HG03469 (cell line): ENCODE measurements around the gene TP73.

Experiments used
- ATAC-seq: cut with Tn5 transposase; IDR thresholded peaks from one replicate; pipeline ENCODE4 v1.9.1; 2021; ENCODE audit warnings: mild to moderate bottlenecking, moderate library complexity, moderate number of reproducible peaks; ENCODE audit not compliant: unreplicated experiment

TP73 gene

DNA sequence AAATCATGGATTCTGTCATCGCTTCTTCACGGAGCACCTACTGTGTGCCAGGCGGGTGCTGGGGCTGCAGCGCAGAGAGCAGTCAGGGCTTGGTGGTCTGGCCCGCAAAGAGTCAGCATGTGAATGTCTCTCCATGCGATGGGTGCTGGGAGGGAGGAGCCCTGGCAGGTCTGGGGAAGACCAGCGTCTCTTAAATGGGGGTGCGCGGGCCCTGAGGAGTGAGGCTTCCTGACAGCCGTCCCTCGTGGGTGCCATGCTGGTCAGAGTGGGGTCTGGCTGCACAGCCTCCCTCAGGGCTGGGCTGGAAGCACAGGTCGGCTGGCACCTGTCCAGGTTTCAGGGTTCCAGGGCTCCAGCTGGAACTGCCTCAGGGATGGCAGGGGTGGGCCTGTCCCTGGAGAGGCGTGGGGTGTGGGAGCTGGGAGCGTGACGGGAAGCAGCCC, 18.5 kb downstream of the TP73 start:
- no peak for ATAC-seq

DNA sequence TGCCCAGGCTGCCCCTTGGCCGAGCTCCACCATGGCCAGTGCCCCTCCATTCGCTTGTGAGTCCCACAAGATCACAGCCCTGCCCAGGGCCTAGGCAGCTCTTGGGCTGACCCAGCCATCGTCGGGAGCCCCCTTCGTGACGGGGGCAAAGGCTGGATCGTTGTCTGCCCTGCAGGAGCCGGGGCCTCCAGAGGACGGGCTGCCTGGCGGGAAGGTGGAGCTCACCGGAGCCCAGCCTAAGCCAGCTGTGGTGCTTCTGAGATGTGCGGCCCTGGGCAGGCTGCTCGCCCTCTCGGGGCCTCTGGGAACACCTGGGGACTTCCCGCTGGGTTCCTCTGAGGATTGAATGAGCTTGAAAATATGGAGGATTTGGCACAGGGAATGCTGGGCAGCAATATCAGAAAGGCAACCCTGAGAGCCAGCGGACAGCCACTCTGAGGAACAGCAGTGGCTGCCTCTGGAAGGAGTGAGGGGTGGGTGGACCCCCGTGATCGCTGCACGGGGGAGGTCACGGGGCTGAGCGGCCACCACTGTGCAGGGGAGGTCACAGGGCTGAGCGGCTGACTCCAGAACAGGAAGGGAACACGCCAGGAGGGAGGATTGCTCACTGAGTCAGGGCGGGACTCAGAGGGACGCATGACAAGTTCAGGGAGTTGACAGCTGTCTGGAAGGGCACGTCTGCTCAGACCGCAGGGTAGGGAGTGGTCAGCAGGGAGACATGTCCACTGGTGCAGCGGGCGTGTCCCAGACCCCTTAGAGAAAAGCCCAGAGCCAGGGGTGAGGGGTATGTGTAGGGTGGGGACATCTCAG, 19.3 kb downstream of the TP73 start:
- no peak for ATAC-seq

DNA sequence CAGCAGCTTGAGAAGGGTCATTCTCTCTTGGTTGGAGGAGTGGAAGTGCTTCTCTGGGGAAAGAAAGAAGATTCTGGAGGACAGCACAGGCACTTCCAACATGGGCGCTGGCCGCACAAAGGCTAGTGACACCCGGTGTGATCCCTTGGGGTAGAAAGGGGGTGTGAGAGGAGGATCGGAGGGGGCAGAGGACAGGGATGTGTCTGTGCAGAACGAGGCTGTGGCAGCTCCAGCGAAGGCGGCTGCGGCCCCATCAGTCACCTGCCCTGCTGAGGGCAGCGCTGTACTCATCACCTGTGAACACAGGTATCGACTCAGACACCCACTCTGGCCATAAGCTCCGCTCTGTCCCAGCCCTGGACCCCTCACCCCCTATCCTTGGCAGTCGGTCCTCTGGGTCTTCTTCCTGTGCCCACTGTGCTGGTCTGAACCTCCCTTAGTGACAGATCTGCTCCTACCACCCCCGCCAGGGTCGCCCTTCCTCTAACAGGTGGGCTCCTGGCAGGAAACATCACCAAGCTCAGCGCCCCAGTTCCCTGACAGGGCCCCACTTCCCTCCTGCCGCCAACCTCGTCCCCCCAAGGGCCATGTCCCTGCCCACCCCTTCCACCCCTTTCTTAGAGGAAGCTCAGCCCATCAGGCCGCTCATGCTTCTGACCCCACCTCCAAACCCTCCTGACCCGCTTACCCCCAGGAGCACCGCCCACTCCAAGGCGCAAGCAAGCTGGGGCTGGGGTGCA, 20.1 kb downstream of the TP73 start:
- no peak for ATAC-seq

DNA sequence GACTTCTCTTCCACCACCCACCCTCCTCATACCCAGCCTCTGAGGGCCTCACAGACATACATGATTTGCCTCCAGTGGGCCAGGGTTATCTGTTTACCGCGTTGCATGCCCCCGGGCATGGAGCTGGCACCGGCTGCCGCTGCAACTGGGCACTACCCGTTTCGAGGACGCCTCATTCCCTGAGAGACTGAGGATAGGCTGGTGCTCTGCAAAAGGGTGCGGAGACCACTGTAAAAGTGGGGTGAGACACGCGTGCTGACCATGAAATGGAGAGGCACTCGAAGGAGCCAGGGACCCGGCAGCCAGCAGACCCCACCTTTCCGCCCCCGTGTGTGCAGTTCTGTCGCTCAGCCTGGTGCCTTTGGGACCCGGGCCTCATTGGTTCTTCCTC, 20.6 kb downstream of the TP73 start:
- no peak for ATAC-seq

DNA sequence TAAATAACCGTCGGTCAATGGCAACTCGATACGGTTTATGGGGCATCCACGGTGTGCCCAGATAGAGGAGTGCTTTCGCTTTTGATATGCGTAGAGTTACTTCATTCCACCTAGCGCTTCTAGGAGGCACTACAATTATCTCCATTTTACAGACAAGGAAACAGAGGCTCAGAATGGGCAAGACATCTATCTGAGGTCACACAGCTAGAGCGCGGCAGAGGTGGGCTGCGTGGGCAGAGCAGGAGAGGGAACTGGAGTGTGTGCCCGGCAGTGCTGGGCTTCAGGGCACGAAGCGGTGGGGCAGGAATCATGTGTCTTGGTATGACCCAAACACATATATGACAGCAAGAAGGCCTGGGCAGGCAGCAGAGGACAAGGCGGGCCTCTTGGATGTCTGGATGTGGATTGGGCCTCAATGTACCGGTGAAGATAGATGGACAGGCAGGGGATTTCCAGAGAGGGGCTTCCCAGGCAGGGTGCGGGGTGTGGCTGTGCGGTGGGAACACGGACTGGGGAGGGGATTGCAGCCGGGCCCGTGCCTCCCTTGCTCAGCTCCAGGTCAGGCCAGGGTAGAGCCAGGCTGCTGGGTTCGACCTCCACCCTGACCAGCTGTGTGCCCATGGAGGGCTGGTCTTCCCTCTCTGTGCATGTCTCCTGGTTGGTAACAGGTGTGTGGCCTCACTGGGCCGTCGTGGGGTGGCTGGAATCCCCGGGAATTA, 21.2 kb downstream of the TP73 start:
- no peak for ATAC-seq

DNA sequence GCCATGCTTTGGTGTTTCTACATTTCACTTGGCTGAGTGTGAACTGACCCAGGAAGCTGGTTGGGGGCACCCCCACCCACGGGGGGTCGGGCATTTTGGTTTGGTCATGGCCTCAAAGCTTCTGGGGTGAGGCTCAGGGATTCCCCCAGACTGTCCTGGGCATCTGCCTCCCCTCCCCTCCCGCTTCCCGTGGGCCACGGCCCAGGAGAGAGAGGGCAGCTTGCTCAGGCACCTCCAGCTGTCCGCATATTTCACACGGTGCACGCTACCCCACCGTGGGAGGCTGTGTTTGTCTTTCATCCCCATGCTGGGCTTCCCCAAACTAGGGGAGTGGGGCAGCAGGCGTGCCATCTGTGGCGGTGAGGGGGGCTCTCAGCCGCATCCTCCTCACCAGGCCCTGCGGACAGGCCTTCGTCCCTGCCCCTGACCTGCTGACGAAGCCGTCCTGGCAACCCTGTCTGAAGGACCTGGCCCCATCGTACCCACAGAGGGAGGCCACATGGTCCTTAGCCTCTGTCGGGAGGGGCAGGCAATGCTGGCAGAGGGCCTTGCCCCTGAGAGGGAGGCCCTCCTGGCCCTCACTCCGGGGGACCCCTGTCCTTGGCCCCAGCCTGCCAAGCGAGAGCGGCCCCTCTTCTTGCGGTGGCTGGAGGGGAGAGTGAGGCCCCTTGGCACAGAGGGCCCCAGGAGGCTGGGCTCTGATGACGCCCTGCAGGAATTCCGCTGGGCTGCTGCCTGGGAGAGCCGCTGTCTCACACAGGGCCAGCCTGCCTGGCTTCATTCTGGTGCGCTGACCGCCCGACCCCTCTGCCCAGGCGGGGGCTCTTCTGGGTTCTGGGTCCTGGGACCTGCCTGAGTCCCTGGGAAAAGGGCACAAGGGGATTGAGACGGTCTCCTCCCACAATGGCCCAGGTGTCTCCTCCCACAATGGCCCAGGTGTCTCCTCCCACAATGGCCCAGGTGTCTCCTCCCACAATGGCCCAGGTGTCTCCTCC, 22.1 kb downstream of the TP73 start:
- ATAC-seq, result no peak

DNA sequence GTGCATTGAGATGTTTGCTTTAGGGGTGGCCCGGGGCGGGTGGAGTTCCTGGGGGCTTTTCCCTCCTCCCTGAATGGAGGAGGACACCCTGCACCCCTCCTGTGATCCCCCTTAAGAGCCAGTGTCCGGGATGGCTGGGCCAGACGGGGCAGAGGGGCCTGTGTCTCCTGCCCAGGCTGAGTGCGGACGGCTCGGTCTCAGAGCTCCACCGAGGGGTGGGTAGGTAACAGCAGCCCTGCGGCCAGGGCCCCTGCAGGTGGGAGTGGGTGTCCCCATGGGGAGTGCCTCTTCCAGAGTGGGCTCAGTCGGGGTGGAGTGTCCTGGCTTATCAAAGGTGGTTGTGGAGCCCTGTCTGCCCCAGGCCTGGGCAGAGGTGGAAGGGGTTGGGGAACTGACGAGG, 23.1 kb downstream of the TP73 start:
- ATAC-seq, result no peak

DNA sequence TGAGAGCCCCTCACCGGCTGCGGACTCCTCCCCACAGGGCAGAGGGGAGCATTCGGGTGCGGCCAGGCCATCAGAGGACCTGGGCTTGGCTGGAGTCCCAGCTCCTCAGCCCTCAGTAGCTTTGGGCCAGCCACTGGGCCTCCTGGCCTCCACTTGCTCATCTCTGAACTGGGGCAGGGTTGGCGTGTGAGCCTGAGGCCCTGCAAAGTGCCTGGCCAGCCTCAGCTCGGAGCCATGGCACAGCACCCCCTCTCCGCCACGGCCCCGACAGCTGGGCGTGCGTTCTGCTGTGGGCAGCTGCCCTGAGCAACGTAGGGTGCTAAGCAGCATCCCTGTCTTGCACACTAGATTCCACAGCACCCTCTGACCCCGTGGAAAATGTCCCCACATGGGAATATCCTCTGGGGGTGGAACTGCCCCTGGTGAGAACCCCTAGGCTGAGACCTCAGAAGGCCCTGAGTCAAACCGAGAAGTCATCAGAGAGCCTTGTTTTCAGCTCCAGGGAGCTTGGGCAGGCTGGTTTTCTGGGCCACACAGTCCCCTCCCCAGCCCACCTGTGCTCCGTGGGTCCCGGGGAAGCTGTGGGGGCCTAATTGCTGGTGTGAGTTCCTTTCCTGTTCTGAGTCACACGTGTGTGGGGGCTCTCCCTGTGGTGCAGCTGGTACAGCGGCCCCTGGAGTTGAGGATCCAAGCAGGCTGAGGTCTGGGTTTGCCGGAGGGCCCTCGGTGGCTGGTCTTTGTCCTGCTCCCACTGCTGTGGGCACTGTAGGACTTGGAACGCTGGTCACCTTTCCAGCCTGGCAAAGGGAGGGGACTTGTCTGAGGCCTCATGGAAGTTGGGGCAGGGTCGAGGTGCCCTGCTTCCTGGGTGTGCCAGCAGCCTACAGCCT, 24.5 kb downstream of the TP73 start:
- ATAC-seq, result peak; percentile 54

DNA sequence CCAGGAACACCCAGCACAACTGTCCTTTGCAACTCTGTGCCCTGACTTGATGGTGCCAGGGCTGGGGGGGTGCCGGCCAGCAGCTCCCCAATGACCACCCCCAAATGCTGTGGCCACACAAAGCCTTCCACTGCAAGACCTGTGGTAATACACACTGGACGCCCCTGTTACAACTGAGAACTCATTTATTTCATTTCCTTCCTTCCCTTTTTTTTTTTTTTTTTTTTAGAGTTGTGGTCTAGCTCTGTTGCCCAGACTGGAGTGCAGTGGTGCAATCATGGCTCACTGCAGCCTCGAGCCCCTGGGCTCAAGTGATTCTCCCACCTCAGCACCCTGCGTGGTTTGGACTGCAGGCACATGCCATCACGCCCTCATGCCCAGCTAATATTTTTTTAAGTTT, 25.2 kb downstream of the TP73 start:
- ATAC-seq, result no peak

DNA sequence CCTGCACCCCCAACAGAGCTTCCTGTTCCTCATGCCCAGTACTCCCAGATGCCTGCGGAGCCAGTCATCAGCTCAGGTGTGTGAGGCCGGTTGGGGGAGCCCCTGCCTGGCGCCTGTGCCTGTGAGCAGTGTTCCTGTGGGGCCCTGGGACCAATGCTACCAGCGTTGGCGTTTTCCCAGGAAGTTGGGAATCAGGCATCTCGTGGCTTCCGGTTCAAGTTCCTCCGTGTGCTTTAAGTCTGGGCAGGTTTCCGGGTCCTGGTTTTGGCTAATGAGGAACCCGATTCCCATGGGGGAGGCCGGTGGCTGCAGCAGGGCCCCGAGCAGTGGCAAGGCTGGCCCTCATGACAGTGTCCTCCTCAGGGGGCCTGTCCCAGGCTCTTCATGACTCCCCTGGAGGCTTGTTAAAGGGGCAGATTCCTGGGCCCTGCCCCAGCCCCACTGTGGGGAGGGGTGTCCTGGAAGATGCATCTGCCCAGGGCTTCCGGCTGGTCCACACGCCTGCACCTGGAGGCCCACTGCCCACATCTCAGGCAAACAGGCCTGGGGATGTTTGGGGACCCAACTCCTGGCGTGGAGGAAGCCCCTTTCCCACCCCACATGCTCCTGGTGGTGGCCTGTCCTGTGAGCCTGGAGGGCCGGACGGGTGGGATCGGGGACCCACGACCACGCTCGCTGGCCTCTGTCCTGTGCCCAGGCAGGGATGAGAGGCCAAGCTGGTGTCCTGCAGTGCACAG, 26.2 kb downstream of the TP73 start:
- no peak for ATAC-seq

DNA sequence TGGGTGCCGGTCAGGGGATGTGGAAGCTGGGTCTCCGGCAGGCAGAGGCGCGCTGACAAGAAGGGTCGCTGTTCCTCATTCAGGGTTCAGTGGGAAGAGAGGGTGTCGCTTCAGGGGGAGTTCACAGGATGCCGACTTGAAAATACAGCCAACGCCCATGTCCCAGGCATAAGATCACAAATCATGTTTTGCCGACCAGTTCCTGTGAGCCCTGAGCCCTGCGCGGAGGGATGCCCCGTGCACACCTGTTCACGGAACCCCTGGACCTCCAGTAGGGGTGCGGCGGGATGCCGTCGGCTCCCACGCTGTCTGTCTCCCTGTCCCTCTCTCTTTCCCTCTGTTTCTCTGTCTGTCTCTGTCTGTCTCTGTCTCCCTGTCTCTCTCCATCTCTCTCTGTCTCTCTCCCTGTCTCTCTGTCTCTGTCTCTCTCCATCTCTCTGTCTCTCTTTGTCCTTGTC, 26.8 kb downstream of the TP73 start:
- no peak for ATAC-seq

DNA sequence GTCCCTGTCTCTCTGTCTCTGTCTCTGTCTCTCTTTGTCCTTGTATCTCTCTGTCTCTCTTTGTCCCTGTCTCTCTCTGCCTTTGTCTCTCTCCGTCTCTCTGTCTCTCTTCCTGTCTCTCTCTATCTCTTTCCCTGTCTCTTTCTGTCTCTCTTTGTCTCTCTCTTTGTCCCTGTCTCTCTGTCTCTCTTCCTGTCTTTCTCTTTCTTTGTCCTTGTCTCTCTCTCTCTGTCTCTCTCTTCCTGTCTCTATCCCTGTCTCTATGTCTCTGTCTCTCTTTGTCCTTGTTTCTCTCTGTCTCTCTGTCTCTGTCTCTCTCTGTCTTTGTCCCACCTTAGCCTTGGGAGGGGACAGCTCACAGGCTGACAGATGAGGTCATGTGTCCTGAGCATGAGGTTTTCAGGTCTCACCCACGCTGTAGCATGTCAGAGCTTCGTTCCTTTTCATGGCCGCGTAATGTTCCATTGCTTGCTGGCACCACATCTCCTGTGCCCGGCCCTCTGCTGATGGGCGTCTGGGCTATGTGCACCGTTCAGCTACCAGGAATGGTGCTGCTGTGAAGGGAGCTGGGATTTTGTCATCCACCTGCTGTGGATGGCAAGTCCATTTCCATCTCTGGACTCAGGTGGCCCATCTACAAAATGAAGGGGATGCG, 27.6 kb downstream of the TP73 start:
- no peak for ATAC-seq

DNA sequence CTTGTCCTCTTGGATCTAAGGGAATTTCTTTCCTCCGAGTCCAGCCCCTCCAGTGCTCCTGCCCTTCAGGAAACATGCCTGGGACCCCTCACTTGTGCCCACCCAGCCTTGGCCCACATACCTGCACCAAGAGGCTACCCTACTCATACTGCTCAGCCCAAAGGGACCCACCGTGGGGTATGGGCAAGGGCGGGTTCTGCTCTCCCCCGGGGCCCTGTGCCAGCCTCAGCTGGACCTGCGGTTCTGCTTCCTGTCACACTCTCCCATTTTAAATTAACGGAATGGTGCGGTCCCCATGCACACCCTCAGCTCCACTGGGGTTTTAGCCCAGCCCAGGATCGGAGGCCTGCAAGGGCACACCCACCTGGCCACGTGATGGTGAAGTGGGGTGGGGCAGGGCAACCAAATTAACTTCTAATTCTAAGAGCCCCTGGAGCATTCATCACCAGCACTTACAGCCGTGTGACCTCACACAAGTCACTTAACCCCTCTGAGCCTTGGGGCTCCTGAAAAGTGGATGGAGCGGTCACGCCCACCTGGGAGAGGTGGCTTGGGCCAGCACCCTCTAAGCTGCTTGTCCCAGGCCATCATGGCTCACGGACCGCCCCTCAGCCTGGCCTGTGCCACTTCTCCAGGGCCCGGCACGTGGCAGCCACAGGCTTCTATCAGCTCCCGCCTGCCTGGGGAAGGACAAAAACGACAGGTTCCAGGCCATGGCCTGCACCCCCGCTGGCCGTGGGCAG, 28.3 kb downstream of the TP73 start:
- ATAC-seq, result no peak

DNA sequence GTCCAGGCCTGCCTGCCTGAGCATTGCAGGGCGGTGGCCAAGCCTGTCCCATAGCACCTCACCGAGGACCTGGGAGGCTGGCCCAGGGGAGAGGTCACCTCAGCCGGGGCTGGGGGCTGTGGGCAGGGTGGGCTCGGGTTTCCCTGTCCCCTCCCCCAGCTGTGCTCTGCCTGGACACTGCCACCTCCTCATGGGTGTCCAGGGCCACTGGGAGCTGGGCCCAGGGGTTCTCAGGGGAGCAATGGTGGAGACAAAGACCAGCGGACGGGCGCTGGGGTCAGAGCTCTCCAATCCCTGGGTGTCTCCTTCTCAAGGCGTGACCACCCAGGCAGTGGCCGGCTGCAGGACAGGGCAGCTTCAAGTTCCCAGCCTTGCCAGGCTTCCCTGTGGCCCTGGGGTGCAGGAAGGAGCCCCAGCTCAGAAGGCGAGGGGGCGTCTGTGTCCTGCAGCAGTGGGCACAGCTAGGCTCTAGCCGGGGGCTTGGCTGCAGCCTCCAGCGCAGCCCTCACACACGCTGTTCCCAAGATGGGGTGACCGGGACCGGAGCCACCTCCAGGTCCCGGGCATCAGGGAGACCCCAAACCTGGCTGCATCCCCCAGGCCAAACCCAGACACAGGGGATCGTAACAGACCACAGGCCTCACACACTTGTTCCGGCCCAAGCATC, 29.0 kb downstream of the TP73 start:
- no peak for ATAC-seq

DNA sequence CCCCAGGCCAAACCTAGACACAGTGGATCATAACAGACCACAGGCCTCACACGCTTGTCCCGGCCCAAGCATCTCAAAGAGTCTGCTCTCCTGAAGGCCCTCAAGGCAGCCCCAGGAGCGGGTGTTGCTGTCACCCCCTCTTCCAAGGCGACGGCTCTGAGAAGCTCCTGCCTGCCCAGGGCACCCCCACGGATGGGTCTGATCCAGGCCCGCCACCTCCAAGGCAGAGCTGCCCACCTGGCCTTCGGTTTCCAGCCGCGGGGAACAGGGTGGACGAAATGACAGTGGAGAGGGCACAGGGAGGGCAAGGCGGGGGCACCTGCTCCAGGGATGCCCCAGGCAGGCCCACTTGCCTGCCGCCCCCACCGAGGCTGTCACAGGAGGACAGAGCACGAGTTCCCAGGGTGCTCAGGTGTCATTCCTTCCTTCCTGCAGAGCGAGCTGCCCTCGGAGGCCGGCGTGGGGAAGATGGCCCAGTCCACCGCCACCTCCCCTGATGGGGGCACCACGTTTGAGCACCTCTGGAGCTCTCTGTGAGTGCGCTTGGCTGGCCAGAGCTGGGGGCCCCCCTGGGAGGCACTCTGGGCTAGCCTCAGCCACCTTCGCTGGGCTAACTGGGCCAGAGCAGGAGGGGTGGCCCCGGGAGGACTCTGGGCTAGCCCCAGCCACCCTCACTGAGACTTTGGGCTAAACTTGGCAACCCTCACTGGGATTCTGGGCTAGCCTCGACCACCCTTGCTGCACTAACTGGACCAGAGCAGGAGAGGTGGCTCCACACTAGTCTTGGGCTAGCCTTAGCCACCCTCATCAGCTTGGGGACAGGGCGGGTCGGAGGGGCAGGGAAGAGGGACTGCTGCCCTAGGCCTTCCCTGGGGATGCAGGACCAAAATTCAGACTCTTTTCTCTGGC, 29.8 kb downstream of the TP73 start:
- ATAC-seq, result no peak

DNA sequence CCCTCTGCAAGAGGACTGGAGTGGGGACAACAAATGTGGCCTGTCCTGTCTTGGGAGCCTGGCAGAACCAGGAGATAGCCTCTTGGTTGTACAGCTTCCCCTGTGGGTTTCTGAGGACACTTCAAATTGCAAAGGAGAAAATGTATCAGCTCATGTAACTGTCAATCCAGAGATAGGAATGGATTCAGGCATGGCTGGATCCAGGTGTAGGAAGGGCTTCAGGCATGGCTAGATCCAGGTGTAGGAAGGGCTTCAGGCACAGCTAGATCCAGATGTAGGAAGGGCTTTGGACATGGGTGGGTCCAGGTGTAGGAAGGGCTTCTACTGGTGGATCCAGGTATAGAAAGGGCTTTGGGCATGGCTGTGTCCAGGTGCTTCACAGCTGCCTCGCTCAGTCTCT, 30.9 kb downstream of the TP73 start:
- ATAC-seq, result no peak
